Astrocyte of the cerebellum (primary cell): ENCODE measurements around the gene DPP4.

ENCODE experiments used
- DNase-seq: peaks from one replicate; pipeline ENCODE4 v3.0.0-alpha.2; 2011; ENCODE audit warnings: low read depth
- H3K4me3 ChIP-seq: 2 replicates; pipeline ENCODE4 v1.5.1; 2011; ENCODE audit warnings: mild to moderate bottlenecking, low read depth, low read length, moderate library complexity
- in situ Hi-C: cut with HindIII; loops from 2 replicates; pipeline ENCODE4 v1.10.0; 2017; ENCODE audit warnings: low sequenced_read_pairs
- TF ChIP-seq, protein P1 (sequence below): IDR thresholded peaks from 2 replicates; pipeline ENCODE4 v1.5.1; 2012; ENCODE audit warnings: low read length, low read depth, moderate library complexity, mild to moderate bottlenecking; ENCODE audit errors: missing control alignments

The DPP4 gene

DNA sequence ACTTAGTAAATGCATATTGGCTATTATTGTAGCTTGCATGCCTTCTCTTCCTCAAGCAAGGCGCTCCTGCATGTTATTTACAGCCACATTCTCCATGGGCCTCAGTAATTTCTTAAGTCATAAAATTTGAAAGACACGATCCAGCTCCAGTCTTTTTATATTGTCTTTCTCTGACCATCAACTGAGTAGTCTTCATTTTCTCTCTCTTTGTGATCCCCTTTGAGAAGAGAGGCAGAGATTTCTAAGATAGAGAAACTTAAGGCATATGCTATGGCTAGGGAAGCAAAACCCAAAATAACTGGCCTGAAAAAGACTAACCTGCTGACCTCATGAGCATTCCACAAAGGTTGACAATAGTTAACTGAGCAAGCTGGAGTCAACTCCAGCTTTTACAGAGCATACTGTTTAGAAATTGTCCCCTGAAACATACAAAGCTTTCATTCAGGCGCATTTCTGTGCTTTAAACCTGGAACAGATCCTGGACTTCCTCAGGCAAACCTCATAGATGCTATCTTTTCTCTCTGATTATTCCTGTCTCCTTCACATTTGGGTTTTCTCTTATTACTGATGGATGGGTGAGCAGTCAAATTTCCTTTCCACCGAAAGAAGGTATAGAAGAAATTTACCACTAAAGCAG is 4.6 kb downstream of the DPP4 start:
- no peak for DNase-seq
- in situ Hi-C loops: no loop called here
- TF ChIP-seq, protein P1, sequence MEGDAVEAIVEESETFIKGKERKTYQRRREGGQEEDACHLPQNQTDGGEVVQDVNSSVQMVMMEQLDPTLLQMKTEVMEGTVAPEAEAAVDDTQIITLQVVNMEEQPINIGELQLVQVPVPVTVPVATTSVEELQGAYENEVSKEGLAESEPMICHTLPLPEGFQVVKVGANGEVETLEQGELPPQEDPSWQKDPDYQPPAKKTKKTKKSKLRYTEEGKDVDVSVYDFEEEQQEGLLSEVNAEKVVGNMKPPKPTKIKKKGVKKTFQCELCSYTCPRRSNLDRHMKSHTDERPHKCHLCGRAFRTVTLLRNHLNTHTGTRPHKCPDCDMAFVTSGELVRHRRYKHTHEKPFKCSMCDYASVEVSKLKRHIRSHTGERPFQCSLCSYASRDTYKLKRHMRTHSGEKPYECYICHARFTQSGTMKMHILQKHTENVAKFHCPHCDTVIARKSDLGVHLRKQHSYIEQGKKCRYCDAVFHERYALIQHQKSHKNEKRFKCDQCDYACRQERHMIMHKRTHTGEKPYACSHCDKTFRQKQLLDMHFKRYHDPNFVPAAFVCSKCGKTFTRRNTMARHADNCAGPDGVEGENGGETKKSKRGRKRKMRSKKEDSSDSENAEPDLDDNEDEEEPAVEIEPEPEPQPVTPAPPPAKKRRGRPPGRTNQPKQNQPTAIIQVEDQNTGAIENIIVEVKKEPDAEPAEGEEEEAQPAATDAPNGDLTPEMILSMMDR: no peak
- H3K4me3 ChIP-seq: no peak overlapping the region

DNA sequence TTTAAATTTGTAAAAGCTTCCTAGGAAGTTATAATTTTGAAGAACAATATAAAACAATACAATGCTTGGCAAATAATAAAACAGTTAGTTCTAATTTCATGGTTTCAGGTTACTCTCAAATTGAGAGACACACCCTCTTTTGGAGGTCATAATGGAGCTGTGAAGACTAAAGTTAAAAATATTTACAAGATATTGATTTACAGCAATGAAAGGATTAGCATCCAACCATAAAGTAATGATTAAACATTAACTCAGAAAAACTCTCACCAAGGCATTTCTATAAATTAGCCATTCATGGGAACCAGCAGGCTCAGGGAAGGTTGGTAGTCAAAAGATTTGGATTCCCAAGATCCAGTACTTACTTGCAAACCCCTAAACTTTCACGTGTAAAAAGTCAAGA is 6.4 kb downstream of the DPP4 start:
- H3K4me3 ChIP-seq: no peak overlapping the region
- in situ Hi-C loops: no loop called here
- DNase-seq: no peak
- TF ChIP-seq, protein P1: no peak

DNA sequence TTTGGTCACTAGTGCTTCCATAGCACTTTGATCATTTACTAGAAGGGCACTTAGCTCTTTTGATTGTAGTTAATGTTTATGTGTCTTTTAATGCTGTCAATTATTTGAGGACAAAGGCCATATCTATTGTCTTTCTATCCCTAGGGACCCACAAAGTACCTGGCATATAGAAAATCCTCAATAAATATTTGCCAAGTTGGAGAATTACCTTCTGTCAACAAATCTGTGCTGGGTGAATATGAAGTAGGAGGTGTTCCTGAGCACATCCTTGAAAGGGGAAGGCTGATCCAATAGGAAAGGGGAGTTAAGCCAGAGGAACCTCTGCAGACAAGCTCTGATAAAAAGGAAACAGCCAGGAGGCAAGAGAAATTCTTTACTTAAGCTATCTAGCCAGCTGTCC is 8.2 kb downstream of the DPP4 start:
- in situ Hi-C loops: no loop called here
- H3K4me3 ChIP-seq: no peak overlapping the region
- TF ChIP-seq, protein P1: no peak
- DNase-seq: no peak

DNA sequence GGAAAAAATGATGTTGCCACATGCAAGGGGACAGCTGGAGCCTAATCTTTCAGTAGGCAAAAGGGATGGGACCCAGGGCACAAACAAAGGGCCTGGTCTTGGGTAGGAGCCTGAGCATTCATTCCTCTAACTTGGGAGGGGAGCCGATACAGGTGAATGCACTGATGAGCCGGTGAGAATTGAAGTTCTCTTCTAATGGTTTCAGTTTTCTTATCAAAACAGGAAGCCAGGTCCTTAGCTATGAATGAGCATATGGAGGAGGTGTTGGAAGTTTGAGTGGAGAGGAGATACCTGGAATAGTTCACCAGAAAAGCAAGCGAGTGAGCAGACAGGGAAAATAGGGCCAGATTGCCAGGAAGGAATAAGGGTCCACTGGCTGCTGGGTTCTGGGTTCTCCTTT is 10.1 kb downstream of the DPP4 start:
- TF ChIP-seq, protein P1: no peak
- H3K4me3 ChIP-seq: no peak overlapping the region
- no peak for DNase-seq
- in situ Hi-C loops: no loop called here

DNA sequence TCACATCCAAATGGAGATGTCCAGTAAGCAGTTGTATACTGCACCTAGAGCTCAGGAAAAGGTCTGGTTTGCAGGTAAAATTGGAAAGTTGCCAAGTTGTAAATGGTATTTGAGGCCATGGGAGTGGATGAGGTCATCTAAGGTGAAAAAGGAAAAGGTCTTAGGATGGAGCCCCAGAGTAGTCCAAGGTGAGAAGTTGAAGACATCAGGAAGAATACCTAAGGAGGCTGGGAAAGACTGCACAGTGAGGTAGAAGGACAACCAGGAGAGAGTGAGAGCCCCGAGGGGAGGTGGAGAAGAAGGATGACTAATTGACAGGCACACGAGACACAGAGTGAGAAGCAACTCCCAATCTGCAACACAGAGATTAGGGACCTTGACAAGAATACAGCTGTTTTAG is 10.7 kb downstream of the DPP4 start:
- TF ChIP-seq, protein P1: no peak
- DNase-seq: no peak
- H3K4me3 ChIP-seq: no peak overlapping the region
- in situ Hi-C loops: no loop called here

DNA sequence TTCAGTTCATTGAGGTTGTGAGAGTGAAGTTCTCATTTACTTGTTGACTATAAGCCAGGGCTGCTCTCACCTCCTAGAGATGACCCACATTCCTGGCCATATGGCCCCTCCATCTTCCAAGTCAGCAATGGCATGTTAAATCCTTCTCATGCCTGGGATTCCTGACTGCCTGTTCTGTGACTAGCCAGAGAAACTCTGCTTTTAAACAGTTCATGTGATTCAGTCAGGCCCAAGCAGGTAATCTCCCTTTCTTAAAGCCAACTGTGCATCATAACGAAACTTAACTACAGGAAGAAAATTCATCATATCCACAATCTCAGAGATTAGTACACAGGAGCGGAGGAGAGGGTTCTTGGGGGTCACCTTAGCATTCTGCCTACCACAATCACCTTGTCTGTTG is 11.5 kb downstream of the DPP4 start:
- no peak for DNase-seq
- in situ Hi-C loops: no loop called here
- no peak overlapping the region for H3K4me3 ChIP-seq
- TF ChIP-seq, protein P1: no peak
